GM12801 (cell line): ENCODE results near the gene ERF.

Source experiments
- TF ChIP-seq, protein P1 (sequence below): IDR thresholded peaks from one replicate; pipeline ENCODE4 v1.5.1; 2011; ENCODE audit warnings: control low read depth; ENCODE audit not compliant: insufficient read length; ENCODE audit errors: extremely low read depth

The ERF gene

DNA sequence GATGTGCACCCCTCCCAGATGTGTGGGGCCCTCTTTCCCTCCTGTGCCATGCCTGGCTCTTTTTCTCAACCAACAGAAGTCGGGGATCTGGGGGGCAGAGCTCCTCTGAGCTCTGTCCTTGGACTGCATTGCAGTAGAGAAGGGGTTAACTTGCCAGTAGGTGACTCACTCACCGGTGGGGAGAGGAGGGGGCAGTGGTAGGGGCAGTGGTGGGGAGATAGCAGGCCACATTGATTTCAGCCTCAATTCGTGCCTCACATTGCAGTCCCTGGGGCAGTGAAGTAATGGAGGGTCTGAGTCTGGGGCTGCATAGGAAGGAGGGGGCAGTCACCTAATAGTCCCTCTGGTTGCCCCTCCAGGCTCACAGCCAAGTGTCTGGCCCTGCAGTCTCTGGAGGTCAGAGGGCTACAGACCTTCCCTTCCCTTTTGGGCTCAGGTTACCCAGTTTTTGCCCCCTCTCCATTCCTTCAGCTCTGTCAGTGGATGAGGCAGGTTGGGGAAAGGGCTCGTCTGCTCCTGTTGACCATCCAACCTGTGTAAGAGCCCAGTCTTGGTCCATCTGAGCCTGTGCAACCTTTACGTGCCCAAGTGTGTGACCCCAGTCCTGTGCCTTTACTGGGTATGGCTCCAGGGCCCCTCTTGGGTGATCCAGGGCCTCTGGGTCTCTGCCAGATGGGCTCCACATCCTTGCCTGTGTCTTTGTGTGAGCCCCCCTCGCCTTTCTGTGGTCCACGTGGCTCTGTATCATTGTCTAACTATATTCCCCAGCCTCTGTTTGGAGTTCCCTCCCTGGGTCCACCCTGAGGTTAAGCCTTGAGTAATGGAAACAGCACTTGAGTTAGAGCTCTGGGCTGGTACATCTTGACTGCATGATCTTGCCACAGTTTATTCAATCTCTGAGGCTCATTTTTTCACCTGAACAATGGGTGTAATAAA is 27.2 kb upstream of the ERF start:
- TF ChIP-seq, protein P1, sequence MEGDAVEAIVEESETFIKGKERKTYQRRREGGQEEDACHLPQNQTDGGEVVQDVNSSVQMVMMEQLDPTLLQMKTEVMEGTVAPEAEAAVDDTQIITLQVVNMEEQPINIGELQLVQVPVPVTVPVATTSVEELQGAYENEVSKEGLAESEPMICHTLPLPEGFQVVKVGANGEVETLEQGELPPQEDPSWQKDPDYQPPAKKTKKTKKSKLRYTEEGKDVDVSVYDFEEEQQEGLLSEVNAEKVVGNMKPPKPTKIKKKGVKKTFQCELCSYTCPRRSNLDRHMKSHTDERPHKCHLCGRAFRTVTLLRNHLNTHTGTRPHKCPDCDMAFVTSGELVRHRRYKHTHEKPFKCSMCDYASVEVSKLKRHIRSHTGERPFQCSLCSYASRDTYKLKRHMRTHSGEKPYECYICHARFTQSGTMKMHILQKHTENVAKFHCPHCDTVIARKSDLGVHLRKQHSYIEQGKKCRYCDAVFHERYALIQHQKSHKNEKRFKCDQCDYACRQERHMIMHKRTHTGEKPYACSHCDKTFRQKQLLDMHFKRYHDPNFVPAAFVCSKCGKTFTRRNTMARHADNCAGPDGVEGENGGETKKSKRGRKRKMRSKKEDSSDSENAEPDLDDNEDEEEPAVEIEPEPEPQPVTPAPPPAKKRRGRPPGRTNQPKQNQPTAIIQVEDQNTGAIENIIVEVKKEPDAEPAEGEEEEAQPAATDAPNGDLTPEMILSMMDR, result no peak

DNA sequence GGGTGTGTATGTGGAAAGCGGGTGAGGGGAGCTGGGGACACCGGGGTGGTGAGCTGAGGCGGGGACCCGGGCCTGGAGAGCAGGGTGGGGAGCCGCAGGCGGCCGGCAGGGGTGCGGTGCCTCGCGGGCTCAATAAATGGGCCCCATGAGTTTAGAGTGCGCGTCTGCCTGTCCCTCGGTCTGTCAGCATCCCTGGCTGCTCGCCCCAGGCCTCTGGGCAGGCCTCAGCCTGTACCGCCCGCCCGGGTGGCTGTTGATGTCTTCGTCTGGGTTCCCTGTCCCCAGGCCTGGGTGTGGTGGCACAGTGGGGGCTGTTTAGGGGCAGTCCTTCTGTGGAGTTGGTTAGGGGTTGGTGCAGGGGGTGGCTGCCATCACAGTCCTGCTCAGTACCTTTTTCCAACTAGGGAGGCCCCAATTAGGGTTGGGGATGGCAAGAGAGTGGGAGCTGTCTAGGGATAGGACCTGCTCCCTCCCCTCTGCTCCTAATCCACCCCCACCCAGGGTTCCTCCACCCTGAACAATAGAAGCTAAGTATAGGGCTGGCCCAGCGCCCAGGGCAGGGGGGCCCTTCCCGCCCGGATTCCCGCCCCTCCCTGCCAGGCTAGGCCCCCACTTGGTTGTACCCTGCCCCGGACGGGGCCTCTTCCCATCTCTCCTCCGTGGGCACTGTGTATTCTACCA is 26.4 kb upstream of the ERF start:
- TF ChIP-seq, protein P1, result no peak

- TF ChIP-seq, protein P1, result no peak
These were observed 25.9 kb upstream of the ERF start for GRCh38 chr19:42280815-42281145.

GRCh38 chr19:42279902-42280814 is 25.2 kb upstream of the ERF start:
- TF ChIP-seq, protein P1, result no peak

DNA sequence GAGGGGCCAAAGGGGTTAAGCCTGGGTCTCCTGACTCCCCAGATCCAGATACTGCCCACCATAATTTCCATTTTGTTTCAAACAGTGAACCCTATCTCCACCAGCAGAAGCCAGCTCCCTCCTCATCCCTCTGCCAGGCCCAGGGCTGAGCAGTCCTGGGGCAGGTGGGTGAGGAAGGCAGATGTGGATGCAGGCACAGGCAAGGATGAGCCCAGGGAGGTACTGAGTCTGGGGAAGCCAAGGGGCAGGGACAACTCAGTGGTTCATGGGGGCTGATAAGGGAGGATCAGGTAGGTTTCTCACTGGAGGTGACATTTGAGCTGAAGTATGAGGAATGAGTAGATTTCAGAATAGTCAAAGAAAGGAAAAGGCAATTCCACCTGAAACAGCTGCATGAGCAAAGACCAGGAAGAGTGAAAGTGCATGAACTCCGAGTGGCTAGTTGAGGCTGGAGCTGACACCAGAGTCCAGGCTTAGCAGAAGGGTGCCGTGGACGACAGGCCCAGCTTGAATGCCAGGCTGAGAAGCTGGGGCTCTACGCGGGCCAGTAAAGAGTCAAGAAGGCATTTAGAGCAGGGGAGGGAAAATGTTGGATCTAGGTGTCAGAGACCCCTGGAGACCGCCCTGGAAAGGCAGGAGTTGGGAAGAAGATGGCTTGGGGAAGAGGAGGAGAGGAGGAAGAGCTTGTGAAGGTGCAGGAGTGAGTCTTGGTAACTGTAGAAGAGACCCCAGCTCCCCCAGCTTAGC is 24.4 kb upstream of the ERF start:
- TF ChIP-seq, protein P1, result no peak

- TF ChIP-seq, protein P1, result no peak
These were observed 23.7 kb upstream of the ERF start for GRCh38 chr19:42278452-42279154.
